ENCODE results near the gene METRNL. TPM values are rescaled to one million over a fixed set of nuclear protein-coding genes. Genes with fewer than 3 reads are reported as not detected.

METRNL gene
- total and polyA plus RNA-seq, 2 experiments from 2014 or later: 30.0 to 44.1 TPM

DNA sequence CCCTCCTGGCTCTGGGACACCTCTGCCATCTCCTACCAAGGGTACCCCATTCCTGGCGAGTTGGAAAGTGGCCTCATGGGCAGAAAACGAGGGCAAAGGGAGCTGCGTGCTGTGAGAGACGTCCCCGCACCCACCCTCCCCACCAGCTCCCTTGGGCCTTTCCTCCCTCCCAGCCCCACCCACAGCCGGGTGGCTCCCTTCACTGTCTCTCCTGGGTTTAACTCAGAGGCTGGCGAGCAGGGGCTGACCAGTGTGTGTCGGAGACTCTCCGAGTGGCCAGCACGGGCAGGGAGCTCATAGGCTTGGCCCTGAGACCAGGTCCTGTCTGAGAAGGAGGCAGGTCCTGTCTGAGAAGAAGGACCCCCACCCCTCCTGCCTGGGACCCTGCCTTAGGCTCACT, 26.1 kb downstream of the METRNL start:
- no peak for DNase-seq (ENCODE audit: low read depth in 1 of 2, low spot score in 1 of 2)

DNA sequence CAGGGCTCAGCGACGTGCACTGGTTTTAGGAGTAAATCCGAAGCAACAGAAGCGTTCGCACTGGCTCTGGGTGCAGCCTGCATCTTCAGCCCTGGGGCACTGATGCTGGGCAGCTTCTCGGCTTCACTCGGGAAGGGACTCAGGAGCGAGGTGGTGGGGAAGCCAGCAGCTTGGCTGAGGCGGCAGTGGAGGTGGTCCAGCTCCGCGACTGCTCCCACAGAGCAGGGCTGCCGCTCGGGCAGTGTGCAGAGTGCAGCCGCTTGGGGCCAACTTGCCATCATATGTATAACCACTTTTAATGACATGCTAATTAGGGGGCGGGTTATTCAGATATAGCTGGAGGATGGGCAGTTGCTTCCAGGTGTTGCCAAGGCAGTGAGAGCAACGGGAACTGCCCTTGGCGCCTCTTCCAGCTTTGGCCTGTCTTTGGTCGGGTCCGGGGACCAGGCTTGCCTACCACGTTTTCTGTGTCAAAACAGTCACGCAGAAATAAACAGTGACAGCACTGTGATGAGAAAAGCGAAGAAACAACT, 26.7 kb downstream of the METRNL start:
- DNase-seq (ENCODE audit: low read depth in 1 of 2, low spot score in 1 of 2): no peak
- TF ChIP-seq, protein P1, sequence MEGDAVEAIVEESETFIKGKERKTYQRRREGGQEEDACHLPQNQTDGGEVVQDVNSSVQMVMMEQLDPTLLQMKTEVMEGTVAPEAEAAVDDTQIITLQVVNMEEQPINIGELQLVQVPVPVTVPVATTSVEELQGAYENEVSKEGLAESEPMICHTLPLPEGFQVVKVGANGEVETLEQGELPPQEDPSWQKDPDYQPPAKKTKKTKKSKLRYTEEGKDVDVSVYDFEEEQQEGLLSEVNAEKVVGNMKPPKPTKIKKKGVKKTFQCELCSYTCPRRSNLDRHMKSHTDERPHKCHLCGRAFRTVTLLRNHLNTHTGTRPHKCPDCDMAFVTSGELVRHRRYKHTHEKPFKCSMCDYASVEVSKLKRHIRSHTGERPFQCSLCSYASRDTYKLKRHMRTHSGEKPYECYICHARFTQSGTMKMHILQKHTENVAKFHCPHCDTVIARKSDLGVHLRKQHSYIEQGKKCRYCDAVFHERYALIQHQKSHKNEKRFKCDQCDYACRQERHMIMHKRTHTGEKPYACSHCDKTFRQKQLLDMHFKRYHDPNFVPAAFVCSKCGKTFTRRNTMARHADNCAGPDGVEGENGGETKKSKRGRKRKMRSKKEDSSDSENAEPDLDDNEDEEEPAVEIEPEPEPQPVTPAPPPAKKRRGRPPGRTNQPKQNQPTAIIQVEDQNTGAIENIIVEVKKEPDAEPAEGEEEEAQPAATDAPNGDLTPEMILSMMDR (IDR thresholded peaks at IDR 0.05; ENCODE audit: low read depth, low read length): no peak
- no peaks in the 10 kb centered on the region for H3K9me3 ChIP-seq (ENCODE audit: low read depth)
- H3K27ac ChIP-seq: no peak overlapping the region
- no peaks in the 10 kb centered on the region for H3K27me3 ChIP-seq
- H3K36me3 ChIP-seq: no peaks in the 10 kb centered on the region
- H3K4me1 ChIP-seq (ENCODE audit: low read depth): peaks cover 5% of the 10 kb centered on the region
- H3K4me3 ChIP-seq: no peak overlapping the region

More for the DNA sequence above, 26.1 kb downstream of the METRNL start:
- Histone ChIP-seq H3K9me3 (ENCODE audit: low read depth) (no peaks in the 10 kb centered on the region), H3K4me3 (no peak overlapping the region), H3K36me3 (no peaks in the 10 kb centered on the region), H3K27ac (no peak overlapping the region), H3K4me1 (ENCODE audit: low read depth) (peaks cover 5% of the 10 kb centered on the region), H3K27me3 (no peaks in the 10 kb centered on the region)
- TF ChIP-seq, protein P1 (IDR thresholded peaks at IDR 0.05; ENCODE audit: low read depth, low read length): no peak

DNA sequence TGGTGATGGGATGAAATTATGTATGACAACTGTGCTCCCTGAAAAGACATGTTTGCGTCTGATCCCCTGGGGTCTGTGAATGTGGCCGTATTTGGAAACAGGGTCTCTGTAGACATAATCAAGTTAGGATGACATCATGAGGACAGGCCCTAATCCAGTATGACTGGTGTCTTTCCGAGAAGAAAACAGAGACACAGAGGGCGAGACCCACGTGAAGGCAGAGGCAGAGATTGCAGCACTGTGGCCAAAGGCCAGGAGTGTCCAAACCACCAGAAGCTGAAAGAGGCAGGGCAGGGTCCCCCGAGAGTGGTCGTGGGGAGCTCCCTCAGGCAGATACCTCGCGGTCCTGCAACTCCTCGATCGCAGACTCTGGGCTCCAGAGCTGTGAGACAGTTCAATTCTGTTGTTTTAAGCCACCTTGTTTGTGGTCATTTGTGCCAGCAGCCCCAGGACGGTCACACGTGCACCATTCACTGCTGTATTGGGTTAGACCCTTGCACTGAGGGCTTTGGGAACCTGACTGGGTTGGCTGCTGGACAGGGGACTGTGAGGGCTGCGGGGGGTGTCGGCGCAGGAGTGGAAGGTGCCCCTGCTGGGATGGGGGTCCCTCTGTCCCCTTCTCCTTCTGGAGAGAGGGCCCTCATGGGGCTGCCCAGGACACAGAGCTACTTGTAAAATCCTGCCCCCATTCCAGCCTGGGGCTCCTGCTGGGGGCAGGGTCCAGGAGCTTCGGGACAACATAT, 27.7 kb downstream of the METRNL start:
- TF ChIP-seq, protein P1 (IDR thresholded peaks at IDR 0.05; ENCODE audit: low read depth, low read length): no peak
- Histone ChIP-seq H3K27me3 (no peaks in the 10 kb centered on the region), H3K36me3 (no peaks in the 10 kb centered on the region), H3K4me1 (ENCODE audit: low read depth) (peaks cover 5% of the 10 kb centered on the region), H3K9me3 (ENCODE audit: low read depth) (no peaks in the 10 kb centered on the region), H3K4me3 (no peak overlapping the region), H3K27ac (no peak overlapping the region)
- DNase-seq (ENCODE audit: low read depth in 1 of 2, low spot score in 1 of 2): peak in 1 of 2 donors; percentile 32

DNA sequence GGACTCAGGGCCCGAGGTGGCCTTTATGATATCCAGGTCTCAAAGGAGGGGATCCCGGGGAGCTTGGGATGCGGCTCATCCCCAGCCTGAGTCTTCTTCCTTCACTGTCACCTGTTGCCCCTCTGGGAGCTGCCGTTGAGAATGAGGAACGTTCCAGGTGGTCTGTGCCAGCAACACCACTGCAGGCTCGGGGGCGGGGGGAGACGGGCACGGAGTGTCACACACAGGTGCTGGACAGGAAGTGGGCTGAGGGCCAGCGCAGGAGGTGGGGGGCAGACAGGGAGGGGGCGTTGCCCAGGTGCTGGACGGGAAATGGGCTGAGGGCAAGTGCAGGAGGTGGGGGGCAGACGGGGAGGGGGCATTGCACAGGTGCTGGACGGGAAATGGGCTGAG, 28.2 kb downstream of the METRNL start:
- Histone ChIP-seq H3K4me1 (ENCODE audit: low read depth) (peaks cover 5% of the 10 kb centered on the region), H3K4me3 (no peak overlapping the region), H3K27me3 (no peaks in the 10 kb centered on the region), H3K9me3 (ENCODE audit: low read depth) (no peaks in the 10 kb centered on the region), H3K36me3 (no peaks in the 10 kb centered on the region), H3K27ac (no peak overlapping the region)
- TF ChIP-seq, protein P1 (IDR thresholded peaks at IDR 0.05; ENCODE audit: low read depth, low read length): no peak
- DNase-seq (ENCODE audit: low read depth in 1 of 2, low spot score in 1 of 2): no peak

DNA sequence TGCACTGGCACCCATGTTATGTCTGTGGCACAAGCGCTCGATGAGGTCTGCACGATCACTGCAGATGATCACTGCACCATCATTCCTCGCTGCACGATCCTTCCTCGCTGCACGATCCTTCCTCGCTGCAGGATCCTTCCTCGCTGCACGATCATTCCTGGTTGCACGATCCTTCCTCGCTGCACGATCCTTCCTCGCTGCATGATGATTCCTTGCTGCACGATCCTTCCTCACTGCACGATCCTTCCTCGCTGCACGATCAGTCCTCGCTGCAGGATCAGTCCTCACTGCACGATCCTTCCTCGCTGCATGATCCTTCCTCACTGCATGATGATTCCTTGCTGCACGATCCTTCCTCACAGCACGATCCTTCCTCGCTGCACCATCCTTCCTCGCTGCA, 29.3 kb downstream of the METRNL start:
- Histone ChIP-seq H3K9me3 (ENCODE audit: low read depth) (no peaks in the 10 kb centered on the region), H3K27ac (no peak overlapping the region), H3K4me3 (no peak overlapping the region), H3K27me3 (no peaks in the 10 kb centered on the region), H3K36me3 (no peaks in the 10 kb centered on the region), H3K4me1 (ENCODE audit: low read depth) (peaks cover 5% of the 10 kb centered on the region)
- TF ChIP-seq, protein P1 (IDR thresholded peaks at IDR 0.05; ENCODE audit: low read depth, low read length): no peak
- no peak for DNase-seq (ENCODE audit: low read depth in 1 of 2, low spot score in 1 of 2)

Measured in cardiac muscle cell (in vitro differentiated cells and primary cell).